ENCODE measurements around the gene NCK2.

Gene NCK2

DNA sequence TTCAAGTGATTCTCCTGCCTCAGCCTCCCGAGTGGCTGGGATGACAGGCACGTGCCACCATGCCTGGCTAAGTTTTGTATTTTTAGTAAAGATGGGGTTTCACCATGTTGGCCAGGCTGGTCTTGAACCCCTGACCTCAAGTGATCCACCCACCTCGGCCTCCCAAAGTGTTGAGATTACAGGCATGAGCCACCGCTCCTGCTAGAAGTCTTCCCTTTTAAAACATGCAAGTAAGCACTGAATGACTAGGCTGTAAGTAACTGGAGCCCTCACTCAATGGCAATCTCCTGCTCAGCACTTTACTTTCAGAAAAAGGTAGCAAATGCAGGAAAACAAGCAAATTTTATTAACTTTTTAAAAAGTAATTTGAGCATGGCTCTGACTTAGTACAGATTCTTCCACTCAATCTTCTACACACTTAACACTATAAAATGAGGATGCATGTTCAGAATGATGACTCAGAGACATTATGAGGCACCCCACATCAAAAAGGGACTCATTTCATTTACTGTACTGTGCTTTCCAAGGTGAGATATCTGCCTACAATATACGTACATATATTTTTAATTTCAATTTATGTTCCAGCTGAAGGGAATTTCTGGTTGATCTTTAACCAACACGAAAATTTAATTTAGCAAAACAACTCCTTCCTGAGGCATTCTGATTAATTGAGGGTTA is 6.6 kb upstream of the NCK2 start:
- TF ChIP-seq, protein P1, sequence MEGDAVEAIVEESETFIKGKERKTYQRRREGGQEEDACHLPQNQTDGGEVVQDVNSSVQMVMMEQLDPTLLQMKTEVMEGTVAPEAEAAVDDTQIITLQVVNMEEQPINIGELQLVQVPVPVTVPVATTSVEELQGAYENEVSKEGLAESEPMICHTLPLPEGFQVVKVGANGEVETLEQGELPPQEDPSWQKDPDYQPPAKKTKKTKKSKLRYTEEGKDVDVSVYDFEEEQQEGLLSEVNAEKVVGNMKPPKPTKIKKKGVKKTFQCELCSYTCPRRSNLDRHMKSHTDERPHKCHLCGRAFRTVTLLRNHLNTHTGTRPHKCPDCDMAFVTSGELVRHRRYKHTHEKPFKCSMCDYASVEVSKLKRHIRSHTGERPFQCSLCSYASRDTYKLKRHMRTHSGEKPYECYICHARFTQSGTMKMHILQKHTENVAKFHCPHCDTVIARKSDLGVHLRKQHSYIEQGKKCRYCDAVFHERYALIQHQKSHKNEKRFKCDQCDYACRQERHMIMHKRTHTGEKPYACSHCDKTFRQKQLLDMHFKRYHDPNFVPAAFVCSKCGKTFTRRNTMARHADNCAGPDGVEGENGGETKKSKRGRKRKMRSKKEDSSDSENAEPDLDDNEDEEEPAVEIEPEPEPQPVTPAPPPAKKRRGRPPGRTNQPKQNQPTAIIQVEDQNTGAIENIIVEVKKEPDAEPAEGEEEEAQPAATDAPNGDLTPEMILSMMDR (IDR thresholded peaks at IDR 0.05; ENCODE audit: low read depth, low read length), result no peak
- DNase-seq, result no peak
- no peak overlapping the region for H3K4me3 ChIP-seq (ENCODE audit: low read depth, low read length)
- no peaks in the 10 kb centered on the region for H3K36me3 ChIP-seq
- no peaks in the 10 kb centered on the region for H3K9me3 ChIP-seq
- H3K27me3 ChIP-seq, result no peaks in the 10 kb centered on the region
- no peaks in the 10 kb centered on the region for H3K4me1 ChIP-seq

DNA sequence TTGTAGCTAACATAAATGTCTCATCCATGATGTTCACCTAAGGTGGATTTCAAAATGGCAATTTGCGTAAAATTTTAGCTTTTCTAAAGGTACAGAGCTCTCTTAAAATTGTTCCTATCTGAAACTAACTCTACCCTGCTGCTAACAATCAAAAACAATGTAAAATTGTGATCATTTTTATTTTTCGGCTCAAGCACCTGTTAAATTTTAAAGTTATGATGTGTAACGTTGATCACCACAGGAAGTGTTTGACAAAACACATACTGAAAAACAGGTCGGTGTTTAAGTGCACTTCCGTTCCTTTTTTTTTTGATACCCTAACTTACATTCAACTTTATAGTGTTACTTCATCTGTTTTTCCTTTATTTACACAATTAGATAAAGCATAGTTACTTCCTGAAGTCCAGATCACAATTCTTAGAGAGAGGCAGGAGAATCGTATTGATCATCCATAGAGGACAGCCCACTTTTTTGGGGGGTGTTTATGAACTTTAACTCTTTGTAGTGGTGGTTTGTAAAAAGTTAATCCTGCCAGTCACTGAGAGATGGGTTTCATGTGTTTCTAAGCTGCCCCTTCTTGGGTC is 6.0 kb upstream of the NCK2 start:
- DNase-seq, result no peak
- Histone ChIP-seq H3K4me3 (ENCODE audit: low read depth, low read length) (no peak overlapping the region), H3K27me3 (no peaks in the 10 kb centered on the region), H3K9me3 (no peaks in the 10 kb centered on the region), H3K4me1 (no peaks in the 10 kb centered on the region), H3K36me3 (no peaks in the 10 kb centered on the region)
- TF ChIP-seq, protein P1 (IDR thresholded peaks at IDR 0.05; ENCODE audit: low read depth, low read length), result no peak

DNA sequence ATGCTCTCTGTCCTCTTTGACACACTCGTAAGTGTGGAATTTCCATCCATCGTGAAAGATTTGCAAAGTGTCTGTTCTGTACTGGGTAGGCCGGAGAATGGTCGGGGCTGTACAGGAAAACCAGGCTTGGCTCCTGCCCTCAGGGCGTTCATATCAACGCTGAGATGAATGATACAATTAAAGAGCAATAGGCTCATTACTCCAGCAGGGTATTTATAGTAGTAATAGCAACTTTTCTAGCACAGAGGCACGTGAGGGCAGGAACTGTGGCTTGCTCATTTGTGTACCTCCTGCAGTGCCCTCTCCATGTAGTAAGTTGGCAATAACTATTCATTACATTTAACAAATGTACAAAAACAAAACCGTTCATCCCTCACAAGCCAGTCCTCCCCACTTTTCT is 5.3 kb upstream of the NCK2 start:
- Histone ChIP-seq H3K9me3 (no peaks in the 10 kb centered on the region), H3K4me1 (no peaks in the 10 kb centered on the region), H3K27me3 (no peaks in the 10 kb centered on the region), H3K4me3 (ENCODE audit: low read depth, low read length) (no peak overlapping the region), H3K36me3 (no peaks in the 10 kb centered on the region)
- DNase-seq, result no peak
- TF ChIP-seq, protein P1 (IDR thresholded peaks at IDR 0.05; ENCODE audit: low read depth, low read length), result no peak

DNA sequence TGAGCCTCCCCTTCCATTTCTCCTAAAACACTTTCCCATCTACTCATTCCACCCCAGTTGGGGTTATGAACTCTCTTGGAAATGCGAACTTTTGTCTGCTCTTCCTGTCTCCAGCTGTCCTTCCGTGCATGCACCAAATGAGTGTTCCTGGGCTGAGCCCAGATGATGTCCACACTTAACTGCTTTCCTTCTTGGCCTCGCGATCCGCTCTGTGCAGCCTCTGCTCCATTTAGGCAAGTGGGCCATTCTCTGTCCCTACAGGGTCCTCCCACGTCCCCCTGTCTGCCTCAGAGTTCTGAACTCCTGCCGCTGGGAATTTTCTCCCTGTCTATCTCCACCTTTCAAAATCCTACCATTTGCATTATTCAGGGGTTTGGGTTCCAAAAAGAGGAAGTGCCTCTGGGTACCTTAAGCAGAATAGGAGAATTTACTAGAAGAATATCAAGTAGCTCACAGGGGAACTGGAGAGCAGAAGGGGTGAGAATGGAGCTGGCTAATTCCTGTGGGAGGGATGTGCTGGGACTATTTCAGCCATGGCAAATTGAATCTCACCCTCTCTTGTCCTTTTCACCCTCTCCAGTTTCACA is 4.7 kb upstream of the NCK2 start:
- TF ChIP-seq, protein P1 (IDR thresholded peaks at IDR 0.05; ENCODE audit: low read depth, low read length), result no peak
- Histone ChIP-seq H3K36me3 (no peaks in the 10 kb centered on the region), H3K4me1 (no peaks in the 10 kb centered on the region), H3K4me3 (ENCODE audit: low read depth, low read length) (no peak overlapping the region), H3K27me3 (no peaks in the 10 kb centered on the region), H3K9me3 (no peaks in the 10 kb centered on the region)
- DNase-seq, result no peak

DNA sequence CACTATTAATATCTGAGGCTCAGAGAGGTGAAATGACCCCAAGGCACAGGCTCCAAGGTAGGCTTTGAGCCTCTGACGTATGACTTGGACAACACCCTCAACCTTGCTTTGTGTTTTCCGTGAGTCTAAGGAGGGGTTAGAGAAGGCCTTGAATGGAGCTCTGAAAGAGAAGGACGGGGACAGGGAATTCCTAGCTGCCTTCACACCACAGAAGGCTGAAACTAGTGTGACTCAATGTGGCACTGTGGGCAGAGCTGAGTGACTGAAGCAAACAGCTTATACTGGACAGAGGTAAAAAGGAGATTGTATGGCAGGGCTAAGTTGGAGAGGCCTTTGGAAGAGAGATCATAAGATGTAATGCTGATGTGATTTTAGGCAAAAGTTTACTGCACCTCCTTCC is 3.5 kb upstream of the NCK2 start:
- H3K27me3 ChIP-seq, result no peaks in the 10 kb centered on the region
- no peaks in the 10 kb centered on the region for H3K36me3 ChIP-seq
- H3K4me3 ChIP-seq (ENCODE audit: low read depth, low read length), result no peak overlapping the region
- TF ChIP-seq, protein P1 (IDR thresholded peaks at IDR 0.05; ENCODE audit: low read depth, low read length), result no peak
- DNase-seq, result no peak
- H3K4me1 ChIP-seq, result no peaks in the 10 kb centered on the region
- H3K9me3 ChIP-seq, result no peaks in the 10 kb centered on the region

DNA sequence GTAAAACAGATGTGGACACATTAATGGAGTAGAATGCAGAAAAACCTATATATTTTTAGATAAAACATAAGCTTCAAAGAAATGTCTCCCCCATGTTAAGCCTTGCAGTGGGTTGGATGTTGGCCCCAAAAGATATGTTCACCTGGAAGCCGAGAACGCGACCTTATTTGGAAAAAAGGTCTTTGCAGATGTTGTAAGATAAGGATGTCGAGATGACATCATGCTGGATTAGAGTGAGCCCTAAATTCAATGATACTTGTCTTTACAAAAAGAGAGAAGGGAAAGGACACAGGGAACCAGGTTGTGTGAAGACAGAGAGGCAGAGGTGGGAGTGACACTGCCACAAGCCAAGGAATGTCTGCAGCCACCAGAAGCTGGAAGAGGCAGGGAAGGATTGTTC is 3.1 kb upstream of the NCK2 start:
- TF ChIP-seq, protein P1 (IDR thresholded peaks at IDR 0.05; ENCODE audit: low read depth, low read length), result no peak
- Histone ChIP-seq H3K36me3 (no peaks in the 10 kb centered on the region), H3K4me3 (ENCODE audit: low read depth, low read length) (no peak overlapping the region), H3K4me1 (no peaks in the 10 kb centered on the region), H3K9me3 (no peaks in the 10 kb centered on the region), H3K27me3 (no peaks in the 10 kb centered on the region)
- no peak for DNase-seq

Measured in BE2C (cell line).